PFSK-1 (cell line): ENCODE measurements around the gene IL1RAP.

ENCODE experiments used
- FOXP2 ChIP-seq: optimal IDR thresholded peaks from 2 replicates; pipeline ENCODE3; 2011; ENCODE audit warnings: borderline replicate concordance, control low read depth, inconsistent platforms; ENCODE audit not compliant: insufficient read depth; ENCODE audit errors: extremely low read length, extremely low read depth
- POLR2AphosphoS5 ChIP-seq: IDR thresholded peaks from 2 replicates; pipeline ENCODE4 v1.6.1; 2012; ENCODE audit warnings: low read depth, mild to moderate bottlenecking, control low read depth, low read length, moderate library complexity
- REST ChIP-seq, 2 experiments: IDR thresholded peaks; 2 replicates each; pipeline versions ENCODE4 v1.6.1 to v1.8.0; 2011 to 2012; ENCODE audit warnings: low read depth in 2 of 2, low read length in 2 of 2, control low read depth in 1 of 2, inconsistent platforms in 1 of 2, mild to moderate bottlenecking in 1 of 2, moderate library complexity in 1 of 2; ENCODE audit not compliant: insufficient read depth in 1 of 2
- SIN3A ChIP-seq: IDR thresholded peaks from 2 replicates; pipeline ENCODE4 v1.6.1; 2012; ENCODE audit warnings: mild to moderate bottlenecking, low read length, moderate library complexity, borderline replicate concordance; ENCODE audit not compliant: insufficient read depth
- TAF1 ChIP-seq: IDR thresholded peaks from 2 replicates; pipeline ENCODE4 v1.6.1; 2012; ENCODE audit warnings: low read length, control low read depth, borderline replicate concordance; ENCODE audit not compliant: insufficient read depth

- TF ChIP-seq POLR2AphosphoS5 (no peak), FOXP2 (no peak), TAF1 (no peak), REST (IDR thresholded peaks at IDR 0.05; ENCODE audit: insufficient read depth in 1 of 2, low read depth in 2 of 2, low read length in 2 of 2) (no peak), SIN3A (no peak)
These were observed 183.6 kb downstream of the IL1RAP start for GRCh38 chr3:190697502-190697830.
